NT2/D1 (cell line): Measurements from ENCODE around the gene CEACAM3.

ENCODE experiments used
- SUZ12 ChIP-seq: IDR thresholded peaks from 2 replicates; pipeline ENCODE4 v1.6.1; 2011; ENCODE audit not compliant: insufficient read length, insufficient read depth; ENCODE audit errors: extremely low read depth
- ZNF274 ChIP-seq: IDR thresholded peaks from 2 replicates; pipeline ENCODE4 v1.6.1; 2011; ENCODE audit warnings: mild to moderate bottlenecking, low read depth, low read length

DNA sequence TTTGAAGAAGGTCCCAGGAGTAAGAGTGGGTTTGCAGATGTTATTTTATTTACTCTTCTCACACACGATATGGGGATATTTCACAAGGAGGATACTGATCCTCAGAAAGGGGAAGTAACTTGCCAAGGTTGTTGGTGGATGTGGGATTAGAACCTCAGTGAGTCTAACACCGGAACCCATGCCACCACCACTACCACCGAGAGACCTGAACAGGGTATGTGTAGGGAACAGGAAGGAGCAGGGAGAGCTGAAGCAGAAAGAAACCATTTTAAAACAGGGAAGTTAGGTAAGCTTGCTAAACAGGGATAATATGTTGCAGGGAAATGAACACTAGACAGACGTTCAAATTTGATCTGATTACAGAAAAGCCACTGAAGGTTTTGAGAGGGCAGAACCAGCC is 11.6 kb upstream of the CEACAM3 start:
- TF ChIP-seq ZNF274 (no peak), SUZ12 (no peak)
